ENCODE results near the gene RBBP5. TPM values are rescaled to one million over a fixed set of nuclear protein-coding genes. Genes with fewer than 3 reads are reported as not detected.
A peak's percentile ranks its signal among the peaks of the same experiment; 100 is the strongest.

The RBBP5 gene
- total and polyA plus RNA-seq, 2 of the 4 experiments (the other 2 are of a cell fraction): 7.3 to 37.5 TPM

DNA sequence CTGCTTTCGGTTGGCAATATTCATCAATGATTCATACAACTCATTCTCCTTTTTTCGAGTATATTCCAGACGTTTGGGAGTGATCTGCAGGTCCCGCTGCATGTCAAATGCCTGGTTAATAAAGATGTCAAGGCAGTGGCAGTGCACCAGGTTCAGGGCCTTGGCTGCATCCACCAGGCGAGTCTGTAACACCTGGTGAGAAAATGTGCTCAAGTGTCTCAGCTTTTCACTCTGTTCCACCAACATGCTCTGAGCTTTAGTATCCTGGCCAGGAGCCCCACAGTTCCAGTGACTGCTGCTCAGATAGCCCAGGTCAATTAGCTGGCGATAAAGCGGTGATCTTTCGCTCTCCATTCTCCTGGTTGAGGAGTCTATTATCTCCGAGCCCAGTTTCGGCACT is 47.5 kb upstream of the RBBP5 start:
- ATAC-seq (ENCODE audit: low read depth): no peak

More for the DNA sequence above, 47.5 kb upstream of the RBBP5 start:
- peaks cover 24 to 71% of the 10 kb centered on the region in 2 experiments for H3K79me1 ChIP-seq (ENCODE audit: low read depth in 1 of 2, low read length in 2 of 2)
- no TSS peak for BruUV-seq (replicated peaks)
- no peak overlapping the region for H3K23ac ChIP-seq (ENCODE audit: low read depth, low read length)
- no peak for TF ChIP-seq RFX5 (IDR thresholded peaks at IDR 0.05; ENCODE audit: low read depth, low read length)
- TF ChIP-seq CHD1 (IDR thresholded peaks at IDR 0.05; ENCODE audit: low read depth, low read length): no peak
- TF ChIP-seq MXI1 (IDR thresholded peaks at IDR 0.05; ENCODE audit: borderline replicate concordance, low read depth, low read length): no peak
- TF ChIP-seq MAZ (IDR thresholded peaks at IDR 0.05; ENCODE audit: borderline replicate concordance, low read depth, low read length): no peak
- TF ChIP-seq SMC3 (IDR thresholded peaks at IDR 0.05; ENCODE audit: low read depth, low read length): no peak
- no peak for TF ChIP-seq FOS (IDR thresholded peaks at IDR 0.05; ENCODE audit: low read depth, low read length)
- no peak for TF ChIP-seq MAFK (IDR thresholded peaks at IDR 0.05; ENCODE audit: low read depth, low read length)
- TF ChIP-seq NFE2L2 (IDR thresholded peaks at IDR 0.05; ENCODE audit: low read depth, low read length): no peak
- TF ChIP-seq POLR2A (IDR thresholded peaks at IDR 0.05; ENCODE audit: low read depth, low read length): no peak
- no peak for TF ChIP-seq RAD21 (IDR thresholded peaks at IDR 0.05; ENCODE audit: low read length)
- TF ChIP-seq, protein P1, sequence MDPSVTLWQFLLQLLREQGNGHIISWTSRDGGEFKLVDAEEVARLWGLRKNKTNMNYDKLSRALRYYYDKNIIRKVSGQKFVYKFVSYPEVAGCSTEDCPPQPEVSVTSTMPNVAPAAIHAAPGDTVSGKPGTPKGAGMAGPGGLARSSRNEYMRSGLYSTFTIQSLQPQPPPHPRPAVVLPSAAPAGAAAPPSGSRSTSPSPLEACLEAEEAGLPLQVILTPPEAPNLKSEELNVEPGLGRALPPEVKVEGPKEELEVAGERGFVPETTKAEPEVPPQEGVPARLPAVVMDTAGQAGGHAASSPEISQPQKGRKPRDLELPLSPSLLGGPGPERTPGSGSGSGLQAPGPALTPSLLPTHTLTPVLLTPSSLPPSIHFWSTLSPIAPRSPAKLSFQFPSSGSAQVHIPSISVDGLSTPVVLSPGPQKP (IDR thresholded peaks at IDR 0.05; ENCODE audit: borderline replicate concordance, low read depth, low read length): no peak
- no peak for TF ChIP-seq BHLHE40 (IDR thresholded peaks at IDR 0.05; ENCODE audit: low read depth, low read length)
- TF ChIP-seq CEBPB (IDR thresholded peaks at IDR 0.05; ENCODE audit: low read depth, low read length): no peak
- no peak overlapping the region for H2BK20ac ChIP-seq (ENCODE audit: low read depth, low read length)
- WGBS, 2 experiments (ENCODE audit: extremely low coverage in 2 of 2, insufficient read length in 1 of 2): 100% methylated on average over 1 of the region's 10 CpGs; no CpG with 5 or more reads in 1 of the 2 experiments
- no peak overlapping the region for H4K91ac ChIP-seq (ENCODE audit: insufficient read depth, low read depth, low read length)
- H2BK120ac ChIP-seq (ENCODE audit: low read depth, low read length): no peak overlapping the region
- H3K27me3 ChIP-seq (ENCODE audit: control insufficient read depth, insufficient read depth, low read length): no peaks in the 10 kb centered on the region
- H2AK5ac ChIP-seq (ENCODE audit: low read depth, low read length): no peak overlapping the region
- intact Hi-C loops (cut with micrococcal nuclease) (no loop called here), in situ Hi-C loops (cut with MboI; ENCODE audit: low sequenced_read_pairs) (no loop called here), dilution Hi-C loops (cut with HindIII; ENCODE audit: low sequenced_read_pairs, unreplicated experiment) (no loop called here)
- ChIA-PET POLR2A (ENCODE audit: unreplicated experiment) (no interaction called here), CTCF (interaction anchor here (1.3 kb wide), 1 partner anchor 28 kb away, joined by 3 read pairs; no protein-coding TSS in a partner anchor)
- peaks cover 14% of the 10 kb centered on the region for H3K36me3 ChIP-seq (ENCODE audit: control insufficient read depth, insufficient read depth, low read length)
- no peak overlapping the region for H3K27ac ChIP-seq (ENCODE audit: insufficient read depth, low read length)
- peaks cover 16% of the 10 kb centered on the region for H3K9me1 ChIP-seq (ENCODE audit: insufficient read depth, low read length)
- no peak overlapping the region for H3K14ac ChIP-seq (replicated peaks; ENCODE audit: low read depth, low read length)
- peaks cover 5% of the 10 kb centered on the region for H3K4me1 ChIP-seq (ENCODE audit: control insufficient read depth, insufficient read depth, low read length)
- H3K4ac ChIP-seq (ENCODE audit: low read depth, low read length): 0 out of 2 replicates have a peak overlapping the region, but pooled peaks have one; percentile 7
- no peak overlapping the region for H2AFZ ChIP-seq (replicated peaks; ENCODE audit: low read length, poor library complexity)
- no peak overlapping the region for H2BK5ac ChIP-seq (ENCODE audit: low read depth, low read length, poor library complexity, severe bottlenecking)
- H3K4me3 ChIP-seq (ENCODE audit: insufficient read depth, low read depth, low read length): no peak overlapping the region
- H3K18ac ChIP-seq (ENCODE audit: low read depth, low read length): no peak overlapping the region
- no peak for DNase-seq
- no peak overlapping the region for H4K5ac ChIP-seq (ENCODE audit: low read depth, low read length)
- no peaks in the 10 kb centered on the region for H3K9me3 ChIP-seq (ENCODE audit: control insufficient read depth, insufficient read depth, low read length)
- H3K4me2 ChIP-seq (ENCODE audit: low read depth, low read length): no peak overlapping the region
- no peak overlapping the region for H2BK15ac ChIP-seq (ENCODE audit: low read depth, low read length)
- no peaks in the 10 kb centered on the region for H4K20me1 ChIP-seq (ENCODE audit: insufficient read depth, low read length)
- H3K9ac ChIP-seq (ENCODE audit: low read depth, low read length): no peak overlapping the region
- no peak overlapping the region for H3K56ac ChIP-seq (ENCODE audit: extremely low read depth, insufficient read depth, low read length)
- no peak overlapping the region for H4K8ac ChIP-seq (ENCODE audit: low read depth in 2 of 2, low read length in 2 of 2)
- H2AK9ac ChIP-seq (replicated peaks; ENCODE audit: low read depth, low read length, poor library complexity): no peak overlapping the region

Data from IMR-90 (cell line).